Mucosa of stomach (tissue), 1 donor: ENCODE measurements around the gene KIAA0753.
"Not testable (repeated sequence)": the region's sequence is repeated elsewhere in the genome, so short reads cannot be mapped to it uniquely, and the experiment has no call there.

Experiments
- H3K27me3 ChIP-seq: one replicate; pipeline ENCODE4 v1.7.0; 2013; ENCODE audit warnings: mild to moderate bottlenecking, low read length; ENCODE audit not compliant: control insufficient read depth, insufficient read depth
- H3K36me3 ChIP-seq: one replicate; pipeline ENCODE4 v1.7.0; 2013; ENCODE audit warnings: low read length; ENCODE audit not compliant: control insufficient read depth, insufficient read depth
- H3K4me1 ChIP-seq: one replicate; pipeline ENCODE4 v1.7.0; 2013; ENCODE audit warnings: mild to moderate bottlenecking, low read length; ENCODE audit not compliant: control insufficient read depth, insufficient read depth
- H3K4me3 ChIP-seq: one replicate; pipeline ENCODE4 v1.7.0; 2013; ENCODE audit warnings: low read length
- H3K9ac ChIP-seq: one replicate; pipeline ENCODE4 v1.7.0; 2013; ENCODE audit warnings: mild to moderate bottlenecking, low read length, moderate library complexity
- H3K9me3 ChIP-seq: one replicate; pipeline ENCODE4 v1.7.0; 2013; ENCODE audit warnings: mild to moderate bottlenecking, low read length, moderate library complexity; ENCODE audit not compliant: control insufficient read depth
- donor health status: Pancreatic carcinoma.

Gene KIAA0753

DNA sequence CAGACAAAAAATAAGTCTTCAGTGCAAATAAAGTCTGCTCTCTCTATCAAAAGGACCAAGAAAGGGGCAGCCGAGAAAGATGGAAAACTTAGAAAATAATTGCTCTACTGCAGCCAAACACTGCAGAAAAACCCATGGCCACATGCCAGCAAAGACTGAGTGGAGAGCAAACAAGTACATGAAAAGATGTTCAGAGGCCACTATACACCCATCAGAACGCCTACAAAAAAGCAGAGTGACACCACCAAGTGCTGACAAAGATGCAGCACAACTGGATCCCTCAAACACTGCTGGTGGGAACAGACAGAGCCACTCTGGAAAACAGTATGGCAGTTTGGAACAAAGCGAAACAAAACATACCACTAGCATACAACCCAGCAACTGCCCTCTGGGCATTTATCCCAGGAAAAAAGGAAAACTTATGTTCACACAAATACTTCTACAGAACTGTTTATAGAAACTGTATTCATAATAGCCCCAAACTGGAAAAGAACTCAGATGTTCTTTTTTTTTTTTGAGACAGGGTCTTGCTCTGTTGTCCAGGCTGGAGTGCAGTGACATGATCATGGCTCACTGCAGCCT is 36.7 kb downstream of the KIAA0753 start:
- H3K36me3 ChIP-seq, result peaks cover 6% of the 10 kb centered on the region
- no peaks in the 10 kb centered on the region for H3K27me3 ChIP-seq
- H3K9ac ChIP-seq, result no peak overlapping the region

DNA sequence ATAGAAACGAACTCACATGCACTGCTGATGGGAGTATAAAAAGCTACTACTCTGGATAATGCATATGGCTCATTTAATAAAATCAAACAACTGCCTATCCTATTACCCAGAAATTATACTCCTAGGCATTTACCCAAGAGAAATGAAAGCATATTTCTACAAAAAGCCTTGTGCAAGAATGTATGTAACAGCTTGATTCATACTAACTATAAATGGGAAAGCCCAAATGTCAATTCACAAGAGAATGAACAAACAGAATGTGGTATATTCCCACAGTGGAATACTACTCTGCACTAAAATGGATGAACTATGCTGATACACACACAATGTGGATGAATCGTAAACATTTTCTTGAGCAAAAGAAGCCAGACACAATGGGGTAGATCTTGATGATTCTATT is 38.4 kb downstream of the KIAA0753 start:
- Histone ChIP-seq H3K36me3 (no peaks in the 10 kb centered on the region), H3K4me1 (peaks cover 23% of the 10 kb centered on the region)

More for the DNA sequence above, 36.7 kb downstream of the KIAA0753 start:
- H3K9me3 ChIP-seq, result no peaks in the 10 kb centered on the region
- no peak overlapping the region for H3K4me3 ChIP-seq
- H3K4me1 ChIP-seq, result peaks cover 11% of the 10 kb centered on the region

DNA sequence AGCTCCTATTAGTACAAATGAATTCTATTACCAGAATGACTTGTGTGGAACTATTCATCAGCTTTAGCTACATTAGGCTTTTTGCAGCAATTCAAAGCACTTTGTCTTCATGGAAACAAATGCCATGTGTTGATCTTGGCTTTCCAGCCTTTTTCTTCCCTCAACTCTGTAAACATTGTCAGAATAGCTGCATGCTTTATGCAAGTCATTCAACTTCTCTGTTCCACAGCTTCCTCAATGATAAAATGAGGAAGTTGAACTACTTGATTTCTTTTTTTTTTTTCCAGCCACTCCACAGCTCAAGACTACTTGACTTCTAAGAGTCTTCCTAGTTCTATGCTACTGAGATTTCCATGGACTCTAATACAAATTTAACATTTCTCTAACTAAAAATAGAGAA is 41.1 kb downstream of the KIAA0753 start:
- H3K4me1 ChIP-seq, result peaks cover 23% of the 10 kb centered on the region
- H3K9me3 ChIP-seq, result no peaks in the 10 kb centered on the region
- no peaks in the 10 kb centered on the region for H3K36me3 ChIP-seq
- no peaks in the 10 kb centered on the region for H3K27me3 ChIP-seq
- H3K4me3 ChIP-seq, result no peak overlapping the region
- no peak overlapping the region for H3K9ac ChIP-seq

More for the DNA sequence above, 38.4 kb downstream of the KIAA0753 start:
- H3K4me3 ChIP-seq, result no peak overlapping the region
- no peak overlapping the region for H3K9ac ChIP-seq
- H3K9me3 ChIP-seq, result no peaks in the 10 kb centered on the region
- no peaks in the 10 kb centered on the region for H3K27me3 ChIP-seq

DNA sequence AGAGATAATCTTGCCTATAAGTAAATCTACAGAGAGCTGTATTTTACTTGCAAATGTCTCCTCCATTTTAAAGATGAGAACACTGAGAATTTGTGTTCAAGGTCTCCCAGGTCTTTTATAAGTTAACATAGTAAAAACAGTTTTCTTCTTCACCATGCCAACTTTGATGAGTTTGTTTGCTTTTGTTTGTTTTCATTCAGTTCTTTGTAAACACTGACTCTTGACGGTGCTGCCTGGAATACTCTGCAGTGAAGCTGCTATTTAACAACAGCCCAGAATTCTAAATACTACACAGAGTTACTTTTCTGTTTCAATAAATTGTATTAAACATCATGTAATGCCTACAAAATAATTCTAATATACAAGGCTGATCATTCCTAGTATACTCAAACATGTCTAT is 42.8 kb downstream of the KIAA0753 start:
- H3K4me1 ChIP-seq, result peaks cover 23% of the 10 kb centered on the region
- no peaks in the 10 kb centered on the region for H3K36me3 ChIP-seq
- H3K4me3 ChIP-seq, result no peak overlapping the region
- no peak overlapping the region for H3K9ac ChIP-seq
- no peaks in the 10 kb centered on the region for H3K27me3 ChIP-seq
- no peaks in the 10 kb centered on the region for H3K9me3 ChIP-seq

DNA sequence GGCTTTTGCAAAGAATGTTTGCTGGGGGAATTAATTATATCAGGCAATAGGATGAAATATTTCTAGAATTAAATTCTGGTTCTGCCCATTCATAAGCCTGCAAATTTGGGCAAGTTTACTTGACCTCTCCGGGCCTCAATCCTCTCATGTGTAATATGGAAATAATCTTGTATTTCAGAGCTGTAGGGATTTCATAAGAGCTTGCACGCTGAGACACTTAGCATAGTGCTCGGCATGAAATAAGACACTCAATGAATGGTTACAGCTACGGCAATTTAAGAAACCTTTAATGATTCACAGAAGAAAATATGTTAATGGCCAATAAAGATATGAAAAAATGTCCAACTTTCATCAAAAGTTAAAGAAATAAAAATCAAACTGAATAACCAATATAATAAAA is 43.6 kb downstream of the KIAA0753 start:
- Histone ChIP-seq H3K27me3 (no peaks in the 10 kb centered on the region), H3K9me3 (no peaks in the 10 kb centered on the region), H3K4me3 (no peak overlapping the region), H3K4me1 (peaks cover 23% of the 10 kb centered on the region), H3K36me3 (no peaks in the 10 kb centered on the region), H3K9ac (no peak overlapping the region)

DNA sequence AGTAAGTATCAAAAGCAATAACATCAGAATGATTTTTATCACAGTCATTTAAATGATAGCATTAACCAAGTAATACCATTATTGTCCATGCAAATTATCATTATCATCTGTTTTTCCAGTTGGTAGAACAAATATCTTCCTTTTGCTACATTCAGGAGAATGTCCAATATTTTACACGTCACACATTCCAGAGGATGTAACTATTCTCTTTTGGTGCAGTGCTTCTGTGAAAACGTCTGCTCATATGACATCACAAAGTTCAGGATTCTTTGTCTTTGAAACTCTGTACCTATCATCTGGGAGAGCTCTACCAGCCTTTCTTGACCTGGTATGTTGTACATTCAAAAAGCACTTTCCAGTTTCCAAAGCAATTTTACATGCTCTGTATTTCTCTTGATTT is 44.0 kb downstream of the KIAA0753 start:
- Histone ChIP-seq H3K36me3 (no peaks in the 10 kb centered on the region), H3K27me3 (no peaks in the 10 kb centered on the region), H3K4me3 (no peak overlapping the region), H3K9me3 (no peaks in the 10 kb centered on the region), H3K9ac (no peak overlapping the region), H3K4me1 (peaks cover 23% of the 10 kb centered on the region)

DNA sequence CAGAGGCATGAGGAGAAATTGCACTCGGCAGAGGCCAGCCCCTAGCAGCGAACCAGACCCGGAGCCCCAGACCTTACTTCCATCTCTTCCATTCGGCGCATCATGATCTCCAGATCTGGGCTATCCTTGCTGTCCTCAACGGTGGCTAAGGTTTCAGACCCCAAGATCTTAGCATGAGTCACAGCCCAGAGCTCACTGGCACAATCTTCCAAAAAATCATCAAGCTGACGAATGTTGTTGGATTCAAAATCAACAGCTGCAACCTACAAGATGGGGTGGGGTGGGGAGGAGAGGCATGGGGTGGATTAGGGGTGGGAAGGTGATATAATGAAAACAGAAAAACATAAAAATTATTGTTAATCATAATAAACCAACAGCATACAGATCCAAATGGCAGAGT is 44.4 kb downstream of the KIAA0753 start:
- Histone ChIP-seq H3K4me1 (peaks cover 23% of the 10 kb centered on the region), H3K9ac (no peak overlapping the region), H3K4me3 (no peak overlapping the region), H3K36me3 (no peaks in the 10 kb centered on the region), H3K27me3 (no peaks in the 10 kb centered on the region), H3K9me3 (no peaks in the 10 kb centered on the region)

DNA sequence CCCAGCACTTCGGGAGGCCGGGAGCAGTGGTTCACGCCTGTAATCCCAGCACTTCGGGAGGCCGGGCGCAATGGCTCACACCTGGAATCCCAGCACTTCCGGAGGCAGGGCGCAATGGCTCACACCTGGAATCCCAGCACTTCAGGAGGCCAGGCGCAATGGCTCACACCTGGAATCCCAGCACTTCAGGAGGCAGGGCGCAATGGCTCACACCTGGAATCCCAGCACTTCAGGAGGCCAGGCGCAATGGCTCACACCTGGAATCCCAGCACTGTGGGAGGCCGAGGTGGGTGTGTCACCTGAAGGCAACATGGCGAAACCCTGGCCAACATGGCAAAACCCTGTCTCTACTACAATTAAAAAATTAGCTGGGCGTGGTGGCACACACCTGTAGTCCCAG is 47.1 kb downstream of the KIAA0753 start:
- H3K27me3 ChIP-seq, H3K36me3 ChIP-seq: not testable (repeated sequence)

DNA sequence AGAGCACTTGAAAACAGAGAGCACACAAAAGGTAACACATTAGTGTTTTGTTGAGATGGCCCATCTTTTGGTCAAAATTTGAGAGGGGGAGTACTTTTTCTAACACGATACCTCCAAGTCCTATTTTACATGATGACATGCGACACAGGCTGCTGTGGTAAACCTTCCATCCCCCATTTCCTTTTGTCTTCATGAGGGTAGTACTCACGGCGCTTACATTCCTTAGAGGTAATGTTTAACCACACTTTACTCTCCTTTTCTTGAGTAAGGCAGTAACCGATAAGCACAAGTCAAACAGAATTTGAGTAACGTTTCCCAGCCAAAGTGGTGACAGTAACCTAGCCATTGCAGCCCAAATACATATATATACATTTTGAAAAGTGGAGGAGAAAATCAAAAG is 48.3 kb downstream of the KIAA0753 start:
- H3K27me3 ChIP-seq, result no peaks in the 10 kb centered on the region
- no peak overlapping the region for H3K4me3 ChIP-seq
- no peak overlapping the region for H3K9ac ChIP-seq
- H3K4me1 ChIP-seq, result no peaks in the 10 kb centered on the region
- no peaks in the 10 kb centered on the region for H3K9me3 ChIP-seq
- H3K36me3 ChIP-seq, result peaks cover 9% of the 10 kb centered on the region

More for the DNA sequence above, 47.1 kb downstream of the KIAA0753 start:
- H3K4me3 ChIP-seq, H3K4me1 ChIP-seq, H3K9ac ChIP-seq, H3K9me3 ChIP-seq: not testable (repeated sequence)

DNA sequence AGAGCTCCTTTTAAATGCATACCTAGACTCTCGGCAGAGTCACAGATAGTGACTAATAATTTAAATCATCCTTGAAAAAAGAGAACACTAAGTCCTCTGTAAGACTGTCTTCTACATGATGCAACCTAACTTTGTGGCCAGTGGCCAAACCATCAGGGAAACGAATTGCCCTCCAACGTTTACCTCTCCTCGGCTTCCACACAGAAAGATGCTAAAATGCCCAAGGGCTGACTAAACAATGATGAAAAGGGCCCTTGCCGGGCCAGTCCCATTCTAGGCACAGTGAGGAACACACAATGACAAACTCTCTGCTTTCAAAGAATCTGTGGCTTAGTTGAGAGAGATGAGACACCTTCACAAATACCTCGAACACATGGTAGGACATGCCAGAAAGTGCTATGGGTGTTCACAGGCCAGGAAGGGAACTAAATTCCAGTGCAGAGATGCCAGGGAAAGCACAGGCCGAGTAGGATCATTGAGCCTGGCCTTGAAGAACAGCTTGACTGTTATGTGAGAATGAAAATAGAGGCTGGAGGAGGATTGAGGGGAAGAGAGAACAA is 48.8 kb downstream of the KIAA0753 start:
- Histone ChIP-seq H3K4me3 (no peak overlapping the region), H3K27me3 (no peaks in the 10 kb centered on the region), H3K36me3 (peaks cover 9% of the 10 kb centered on the region), H3K9ac (no peak overlapping the region), H3K4me1 (no peaks in the 10 kb centered on the region), H3K9me3 (no peaks in the 10 kb centered on the region)

DNA sequence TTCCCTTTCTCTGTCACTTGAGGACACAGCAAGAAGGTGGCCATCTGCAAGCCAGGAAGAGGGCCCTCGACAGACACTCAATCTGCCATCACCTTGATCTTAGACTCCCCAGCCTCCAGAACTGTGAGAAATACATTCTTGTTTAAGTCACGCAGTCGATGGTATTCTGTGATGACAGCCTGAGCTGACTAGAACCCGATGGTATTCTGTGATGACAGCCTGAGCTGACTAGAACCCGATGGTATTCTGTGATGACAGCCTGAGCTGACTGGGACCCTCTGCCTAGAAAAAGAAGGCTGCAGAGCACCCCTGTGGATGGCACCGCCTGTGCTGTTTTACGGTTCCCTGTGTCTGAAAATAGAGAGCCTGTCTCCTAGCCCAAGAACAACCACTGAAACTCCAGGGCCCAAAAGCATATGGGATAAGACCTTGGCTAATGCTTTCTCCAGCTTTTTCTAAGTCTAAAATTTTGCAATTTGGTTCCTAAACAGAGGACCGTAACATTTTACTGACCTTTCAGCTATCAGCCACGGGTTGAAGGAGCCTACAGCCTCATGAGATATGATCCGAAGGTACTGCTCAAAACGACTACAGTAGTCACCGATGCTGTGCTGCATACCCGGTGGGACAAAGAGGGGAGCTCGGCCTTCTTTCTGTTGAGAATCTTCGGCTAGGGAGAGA is 51.1 kb downstream of the KIAA0753 start:
- Histone ChIP-seq H3K27me3 (no peaks in the 10 kb centered on the region), H3K4me1 (no peaks in the 10 kb centered on the region), H3K9me3 (no peaks in the 10 kb centered on the region), H3K36me3 (peaks cover 17% of the 10 kb centered on the region), H3K4me3 (no peak overlapping the region), H3K9ac (no peak overlapping the region)

DNA sequence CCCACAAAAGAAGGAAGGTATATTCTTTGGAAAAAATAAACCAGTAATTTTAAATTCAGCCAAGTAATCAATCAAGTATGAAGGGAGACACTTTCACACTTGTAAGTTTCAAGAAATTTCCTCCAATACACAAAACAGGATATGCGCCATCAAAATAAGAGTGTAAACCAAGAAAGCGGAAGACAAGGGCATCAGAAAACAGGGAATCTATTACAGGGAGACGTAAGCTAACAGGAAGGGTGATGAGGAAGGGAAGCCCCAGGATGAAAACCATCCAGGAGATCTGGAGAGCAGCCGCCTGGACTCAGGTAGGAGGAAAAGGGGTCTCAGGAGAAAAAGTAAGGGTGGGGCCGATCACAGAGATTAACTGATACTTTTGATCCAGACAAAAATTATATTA is 52.3 kb downstream of the KIAA0753 start:
- Histone ChIP-seq H3K9ac (no peak overlapping the region), H3K36me3 (peaks cover 17% of the 10 kb centered on the region), H3K27me3 (no peaks in the 10 kb centered on the region), H3K4me1 (no peaks in the 10 kb centered on the region), H3K4me3 (no peak overlapping the region), H3K9me3 (no peaks in the 10 kb centered on the region)
